PC-9 (cell line): ENCODE results near the gene IL2RA.

Experiments
- CTCF ChIP-seq: fragments of 200-600 bp; sonication (generic); conservative IDR thresholded peaks from 2 replicates; pipeline ENCODE4 v1.6.1; 2017; ENCODE audit warnings: mixed run types, antibody characterized with exemption, mild to moderate bottlenecking, moderate library complexity
- EZH2 ChIP-seq: fragments of 200-600 bp; sonication (generic); IDR thresholded peaks from 2 replicates; pipeline ENCODE4 v1.8.0; 2017; ENCODE audit warnings: antibody characterized with exemption, low read depth

- no peak for TF ChIP-seq CTCF
- no peak for TF ChIP-seq EZH2
Observed at GRCh38 chr10:6091630-6092029, 29.5 kb upstream of the IL2RA start.
